Measurements from ENCODE around the gene HAUS3.
"Not testable (repeated sequence)": the region's sequence is repeated elsewhere in the genome, so short reads cannot be mapped to it uniquely, and the experiment has no call there.

The HAUS3 gene

DNA sequence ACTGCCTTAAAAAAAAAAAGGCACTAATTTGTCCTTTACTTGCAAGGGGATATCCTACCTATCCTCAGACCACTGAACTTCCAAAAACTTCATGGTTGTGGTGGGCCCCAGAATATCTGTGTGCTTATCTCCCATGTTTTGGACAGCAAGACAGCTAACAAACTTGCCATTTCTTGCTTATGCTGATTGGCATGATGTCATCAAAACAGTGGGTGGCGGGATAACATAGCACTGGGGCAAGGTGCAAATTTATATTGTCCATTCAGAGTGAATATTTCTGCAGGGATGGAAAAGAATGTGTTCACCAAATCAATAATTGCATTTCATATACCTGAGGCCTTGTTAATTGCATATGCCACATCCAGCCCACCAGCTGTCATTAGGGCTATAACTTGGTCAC lies 23.5 kb downstream of the HAUS3 start:
- no peak for DNase-seq

DNA sequence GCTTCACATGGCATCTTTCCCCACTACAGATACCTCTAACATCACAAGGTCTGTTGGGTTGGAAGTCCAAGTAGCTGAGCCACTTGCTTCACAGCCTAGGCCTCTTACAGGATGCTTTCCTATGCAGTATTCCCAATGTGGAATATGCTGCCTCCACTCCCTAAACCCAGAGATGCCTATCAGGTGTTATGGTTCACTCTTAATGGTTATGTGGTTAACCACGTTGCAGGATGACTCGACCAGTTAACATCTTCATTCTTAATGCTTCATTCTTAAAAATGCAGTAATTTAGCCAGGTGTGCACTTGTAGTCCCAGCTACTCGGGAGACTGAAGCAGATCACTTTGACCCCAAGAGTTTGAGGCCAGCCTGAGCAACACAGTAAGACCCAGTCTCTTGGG lies 24.2 kb downstream of the HAUS3 start:
- DNase-seq: no peak

DNA sequence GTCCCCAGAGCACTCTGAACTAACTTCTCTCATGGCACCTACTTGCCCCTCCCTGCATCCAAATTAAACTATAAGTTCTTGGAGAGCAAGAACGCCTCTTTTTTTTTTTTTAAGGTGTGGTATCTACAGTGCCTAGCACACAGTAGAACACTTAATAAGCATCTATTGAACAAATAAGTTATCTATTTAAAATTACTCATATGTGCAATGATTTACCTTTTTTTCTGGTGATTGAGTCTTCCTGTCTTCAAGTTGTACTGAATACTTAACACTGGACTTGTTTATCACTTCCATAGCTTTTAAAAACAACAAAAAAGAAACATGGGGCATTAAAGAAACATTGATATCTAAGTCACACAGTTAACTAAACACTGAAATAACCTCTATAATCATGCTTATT lies 29.1 kb downstream of the HAUS3 start:
- no peak for DNase-seq

DNA sequence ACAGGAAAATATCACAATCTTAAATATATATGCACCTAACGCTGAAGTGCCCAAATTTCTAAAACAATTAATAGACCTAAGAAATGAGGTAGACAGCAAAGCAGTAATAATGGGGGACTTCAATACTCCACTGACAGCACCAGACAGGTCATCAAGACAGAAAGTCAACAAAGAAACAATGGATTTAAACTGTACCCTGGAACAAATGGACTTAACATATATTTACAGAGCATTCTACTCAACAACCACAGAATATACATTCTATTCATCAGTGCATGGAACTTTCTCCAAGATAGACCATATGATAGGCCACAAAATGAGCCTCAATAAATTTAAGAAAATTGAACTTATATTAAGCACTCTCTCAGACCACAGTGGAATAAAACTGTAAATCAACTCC lies 39.1 kb downstream of the HAUS3 start:
- not testable (repeated sequence) for DNase-seq

DNA sequence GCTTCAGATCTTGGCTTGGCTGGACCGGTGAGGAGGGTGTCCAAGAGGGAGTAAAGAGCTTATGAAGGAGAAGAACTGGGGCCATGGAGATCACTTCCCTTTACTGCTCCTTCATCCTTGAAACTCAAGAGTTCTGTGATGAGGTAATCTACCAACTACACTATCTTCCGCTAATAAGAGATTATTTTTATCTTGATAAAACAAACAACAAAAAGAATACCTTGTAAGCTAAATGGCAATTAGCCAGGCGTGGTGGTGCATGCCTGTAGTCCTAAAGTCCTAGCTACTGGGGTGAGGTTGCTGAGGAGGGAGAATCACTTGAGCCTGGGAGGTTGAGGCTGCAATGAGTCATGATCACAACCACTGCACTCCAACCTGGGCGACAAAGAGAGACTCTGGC lies 47.4 kb downstream of the HAUS3 start:
- no peak for DNase-seq

DNA sequence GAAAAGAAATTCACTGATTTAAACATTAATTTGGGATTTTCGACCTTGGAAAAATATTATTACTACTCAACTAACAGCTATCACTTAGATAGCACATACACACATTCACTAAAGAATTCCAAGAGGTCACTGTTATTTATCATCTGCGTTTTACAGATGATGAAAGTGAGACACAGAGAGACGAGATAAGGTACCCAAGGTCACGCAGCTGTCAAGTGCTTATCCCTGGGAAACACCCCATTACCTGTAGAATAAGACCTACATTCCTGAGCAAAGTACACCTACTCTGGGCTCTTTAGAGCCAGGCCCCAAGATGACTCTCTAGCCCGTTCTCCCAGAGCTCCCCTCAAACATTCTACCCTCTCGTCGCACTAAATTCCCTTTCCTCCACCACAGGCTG lies 48.6 kb downstream of the HAUS3 start:
- DNase-seq: no peak

DNA sequence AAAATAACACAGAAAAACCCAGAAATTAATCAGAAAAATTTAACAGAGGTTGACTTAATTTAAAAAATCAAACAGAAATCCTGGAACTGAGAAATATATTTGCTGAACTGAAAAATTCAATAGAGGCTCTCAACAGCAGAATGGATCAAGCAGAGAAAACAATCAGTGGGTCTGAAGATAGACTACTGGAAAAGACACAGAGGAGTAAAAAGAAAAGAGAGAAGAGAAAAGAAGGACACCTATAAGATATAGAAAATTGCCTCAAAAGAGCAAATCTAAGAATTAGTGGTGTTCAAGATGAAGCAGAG lies 55.1 kb downstream of the HAUS3 start:
- DNase-seq: no peak

DNA sequence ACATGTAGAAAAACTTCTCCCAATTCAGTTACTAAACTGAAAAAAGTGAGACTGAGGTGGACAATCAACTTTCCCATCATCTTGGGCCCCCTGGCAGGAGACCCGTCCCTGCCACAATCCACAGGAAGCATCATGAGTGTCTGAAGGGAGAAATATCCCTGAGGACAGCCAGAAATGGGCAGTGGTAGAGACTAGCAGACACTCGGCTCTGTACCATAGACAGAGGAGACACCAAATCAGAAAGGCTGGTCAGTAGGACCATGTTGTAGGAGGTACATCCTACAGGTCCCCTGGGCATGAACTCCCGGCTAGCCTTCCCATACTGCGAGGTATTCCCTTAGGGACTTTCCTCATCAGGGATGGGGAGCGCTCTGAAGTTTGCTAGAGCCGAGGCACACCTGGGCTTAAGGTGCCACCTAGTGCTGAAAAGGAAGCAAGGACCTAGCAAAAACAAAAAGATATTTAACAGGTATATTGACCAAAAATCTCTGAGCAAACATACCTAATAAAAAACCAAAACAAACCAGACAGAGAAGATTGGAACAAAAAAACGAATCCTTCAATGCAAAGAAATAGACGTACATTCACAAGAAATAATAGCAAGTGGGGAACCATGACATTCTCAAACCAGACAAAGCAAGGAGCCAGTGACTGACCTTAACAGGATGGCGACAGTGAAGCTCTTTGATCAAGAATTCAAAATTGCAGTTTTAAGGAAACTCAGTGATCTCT lies 55.6 kb downstream of the HAUS3 start:
- no peak for DNase-seq

DNA sequence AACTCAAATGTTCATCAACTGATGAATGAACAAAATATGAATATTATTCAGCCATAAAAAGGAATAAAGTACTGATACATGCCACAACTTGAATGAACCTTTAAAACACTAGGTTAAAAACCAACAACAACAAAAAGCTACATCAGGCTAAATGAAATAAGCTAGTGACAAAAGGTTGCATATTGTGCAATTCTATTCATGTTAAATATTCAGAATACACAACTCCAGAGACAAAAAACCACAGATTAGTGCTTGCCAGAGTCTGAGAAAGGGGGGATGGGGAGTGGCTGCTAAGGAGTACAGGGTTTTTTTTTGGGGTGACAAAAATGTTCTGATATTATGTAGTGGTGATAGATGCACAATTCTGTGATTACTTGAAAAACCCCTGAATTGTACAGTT lies 58.5 kb downstream of the HAUS3 start:
- DNase-seq: no peak

DNA sequence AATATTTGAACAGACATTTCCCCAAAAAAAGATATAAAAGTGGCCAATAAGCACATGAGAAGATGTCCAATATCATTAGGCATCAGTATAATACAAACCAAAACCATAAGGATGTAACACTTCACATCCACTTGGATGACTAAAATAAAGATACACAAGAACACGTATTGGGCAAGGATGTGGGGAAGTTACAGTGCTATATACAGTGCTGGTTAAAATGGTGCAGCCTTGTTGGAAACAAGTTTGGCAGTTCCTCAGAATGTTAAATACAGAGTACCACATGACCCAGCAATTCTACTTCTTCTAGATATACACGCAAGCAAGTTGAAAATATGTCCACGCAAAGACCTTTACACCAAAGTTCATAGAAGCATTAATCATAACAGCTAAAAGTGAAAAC lies 58.9 kb downstream of the HAUS3 start:
- no peak for DNase-seq

DNA sequence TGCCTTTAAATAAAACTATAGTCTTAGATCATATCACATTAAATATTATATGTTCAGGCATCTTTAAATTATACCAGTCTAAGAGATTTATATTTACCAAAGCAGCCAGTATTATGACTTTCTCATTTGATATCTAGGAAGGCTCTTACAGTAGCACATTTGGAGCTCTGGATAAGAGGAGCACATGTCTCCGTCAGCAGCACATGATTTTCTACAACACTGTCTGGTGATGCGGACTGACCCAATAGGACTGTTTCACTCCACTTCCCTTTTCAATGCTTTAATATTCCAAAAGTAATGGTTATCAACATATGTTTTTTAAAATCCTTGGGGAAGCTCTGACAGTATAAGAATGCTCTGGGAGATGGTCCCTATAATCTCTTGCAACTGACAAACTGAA lies 61.5 kb downstream of the HAUS3 start:
- DNase-seq: no peak

DNA sequence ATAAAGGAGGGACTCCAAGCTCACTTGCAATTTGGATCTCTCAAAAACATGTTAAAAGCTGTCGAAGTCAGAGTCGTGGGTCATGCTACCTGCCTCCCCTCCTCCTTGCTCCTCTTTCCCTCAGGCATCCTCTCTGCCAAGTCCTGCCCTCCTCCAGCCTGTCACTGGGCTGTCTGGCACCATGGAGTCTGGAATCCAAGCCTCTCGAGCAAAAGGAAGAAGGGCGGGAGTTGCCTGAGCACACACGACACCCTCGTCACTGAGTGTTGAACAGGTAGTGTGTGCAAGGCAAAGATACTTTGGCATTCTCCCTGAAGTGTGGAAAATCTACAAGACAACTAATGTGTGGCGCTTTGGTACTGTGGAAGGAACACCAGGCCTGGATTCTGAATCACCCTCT lies 62.2 kb downstream of the HAUS3 start:
- DNase-seq: no peak

DNA sequence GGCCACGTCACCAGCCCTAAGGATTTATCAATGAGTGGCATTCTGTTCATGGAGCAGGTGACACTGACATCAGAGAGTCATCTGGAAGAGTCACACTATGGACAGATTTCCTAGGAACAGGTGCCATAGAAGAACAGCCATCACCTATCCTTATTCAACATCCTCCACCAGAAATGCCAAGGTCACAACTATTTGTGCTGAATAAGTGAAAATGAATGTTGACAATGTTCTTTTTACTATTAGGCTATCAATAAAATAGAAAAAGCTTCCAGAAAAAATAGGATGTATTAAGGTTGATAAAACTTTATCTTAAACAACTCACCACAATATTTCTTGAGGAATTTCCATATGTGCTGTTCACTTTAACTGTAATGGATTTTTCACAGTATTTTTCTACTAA lies 62.9 kb downstream of the HAUS3 start:
- no peak for DNase-seq
